Measurements from ENCODE around the gene CAPS2.

Gene CAPS2

DNA sequence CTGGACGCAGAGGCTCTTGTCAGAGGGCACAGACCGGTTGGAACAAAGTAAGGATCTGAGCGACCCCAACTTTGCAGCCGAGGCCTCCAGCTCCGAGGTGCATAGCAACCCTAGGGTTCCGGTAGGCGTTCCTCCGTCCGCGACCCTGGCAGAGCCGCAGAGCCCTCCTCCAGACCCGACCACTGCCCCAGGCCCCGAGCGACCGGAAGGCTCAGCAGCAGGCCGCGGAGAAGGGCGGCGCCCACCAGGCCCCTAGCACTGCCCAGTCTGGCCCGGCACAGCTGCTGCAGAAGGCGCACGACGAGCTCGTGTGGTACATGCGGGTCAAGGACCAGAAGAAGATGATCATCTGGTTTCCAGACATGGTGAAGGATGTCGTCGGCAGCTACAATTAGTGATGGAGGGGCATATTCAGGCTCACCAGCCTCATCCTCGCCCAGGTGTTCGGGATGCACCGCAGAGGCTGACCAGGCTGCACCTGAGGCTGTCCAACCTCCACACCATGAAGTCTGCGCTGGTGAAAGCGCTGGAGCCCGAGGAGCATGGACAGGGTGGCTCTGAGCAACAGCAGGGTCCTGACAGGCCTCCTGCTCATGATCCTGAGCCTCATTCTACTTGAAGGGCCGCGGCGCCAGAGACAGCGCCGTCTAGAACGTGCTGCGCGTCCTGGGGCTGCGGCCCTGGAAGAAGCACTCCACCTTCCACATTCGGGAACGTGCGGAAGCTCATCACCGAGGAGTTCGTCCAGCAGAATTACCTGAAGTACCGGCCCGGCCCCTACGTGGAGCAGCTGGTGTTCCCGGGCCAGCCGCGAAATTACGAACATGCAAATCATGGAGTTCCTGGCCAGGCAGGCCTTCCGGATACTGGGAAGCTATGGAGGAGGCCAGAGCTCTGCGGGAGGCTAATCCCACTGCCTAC lies 24.5 kb downstream of the CAPS2 start:
- DNase-seq (ENCODE audit: low read depth, low spot score) = no peak

DNA sequence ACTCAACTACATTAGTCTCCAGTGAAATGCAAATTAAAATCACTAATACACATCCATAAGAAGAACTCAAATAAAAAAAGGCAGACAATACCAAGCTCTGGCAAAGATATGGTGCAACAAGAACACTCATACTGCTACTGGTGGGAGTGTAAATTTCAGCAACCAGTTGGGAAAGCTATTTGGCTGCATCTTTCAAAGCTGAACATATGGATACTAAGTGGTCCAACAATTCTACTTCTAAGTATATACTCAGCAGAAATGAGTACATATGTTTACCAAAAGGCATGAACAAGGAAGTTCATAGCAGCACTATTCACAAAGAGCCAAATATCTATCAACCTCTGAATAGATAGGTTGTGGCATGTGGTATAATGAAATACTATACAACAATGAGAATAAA lies 27.3 kb downstream of the CAPS2 start:
- DNase-seq (ENCODE audit: low read depth, low spot score) = no peak

DNA sequence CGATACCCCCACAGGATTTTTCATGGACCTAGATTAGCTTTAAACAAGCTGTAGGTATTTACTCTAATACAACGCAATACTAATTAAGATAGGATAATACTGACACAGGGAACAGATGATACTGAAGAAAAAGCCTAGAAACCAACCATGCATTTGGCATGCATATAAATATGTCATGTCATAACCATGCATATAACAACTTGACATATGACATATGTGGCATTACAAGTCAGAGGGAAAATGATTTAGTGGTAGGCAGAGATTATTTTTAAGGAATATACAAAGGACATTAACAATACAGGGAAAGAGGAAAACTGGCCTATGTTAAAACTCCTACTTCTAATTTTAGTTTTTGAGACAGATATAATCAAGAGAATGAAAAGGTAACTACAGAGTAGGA lies 27.9 kb downstream of the CAPS2 start:
- DNase-seq (ENCODE audit: low read depth, low spot score) = no peak

DNA sequence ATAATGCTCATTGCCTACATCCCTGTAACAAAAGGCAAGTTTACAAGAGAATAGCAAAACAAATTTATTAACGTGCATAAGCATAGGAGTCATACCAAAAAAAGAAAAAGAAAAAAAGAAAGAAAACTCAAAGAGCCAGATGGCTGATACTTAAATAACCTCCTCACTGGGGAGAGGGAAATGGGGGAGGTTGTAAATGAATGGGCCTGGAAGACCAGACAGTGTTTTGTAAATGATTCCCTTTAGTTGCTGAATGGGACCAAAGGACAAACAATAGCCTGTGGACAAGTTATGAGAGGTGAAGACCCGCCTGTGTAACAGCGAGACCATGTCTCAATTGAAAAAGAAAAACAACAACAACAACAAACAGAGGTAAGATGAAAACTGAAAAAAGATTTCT lies 35.3 kb downstream of the CAPS2 start:
- DNase-seq (ENCODE audit: low read depth, low spot score) = no peak

DNA sequence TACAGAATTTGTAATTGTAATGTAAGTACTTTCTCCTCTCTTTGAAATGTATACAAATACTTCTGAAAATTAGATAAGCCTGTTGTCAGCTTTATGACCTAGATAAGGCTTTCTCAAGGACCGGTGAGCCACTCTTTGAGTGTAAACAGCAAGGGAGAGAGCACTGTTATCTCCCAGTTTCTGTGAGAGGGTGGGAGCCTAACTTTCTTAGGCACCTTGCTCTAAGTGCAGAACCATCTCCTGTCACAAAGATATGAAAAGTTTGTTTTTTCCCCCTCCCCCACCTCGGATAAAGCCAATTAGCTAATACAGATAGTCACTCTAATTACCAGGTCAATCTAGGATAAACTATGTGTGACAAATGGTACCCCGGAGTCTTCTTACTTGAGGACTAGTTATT lies 35.8 kb downstream of the CAPS2 start:
- DNase-seq (ENCODE audit: low read depth, low spot score) = no peak

DNA sequence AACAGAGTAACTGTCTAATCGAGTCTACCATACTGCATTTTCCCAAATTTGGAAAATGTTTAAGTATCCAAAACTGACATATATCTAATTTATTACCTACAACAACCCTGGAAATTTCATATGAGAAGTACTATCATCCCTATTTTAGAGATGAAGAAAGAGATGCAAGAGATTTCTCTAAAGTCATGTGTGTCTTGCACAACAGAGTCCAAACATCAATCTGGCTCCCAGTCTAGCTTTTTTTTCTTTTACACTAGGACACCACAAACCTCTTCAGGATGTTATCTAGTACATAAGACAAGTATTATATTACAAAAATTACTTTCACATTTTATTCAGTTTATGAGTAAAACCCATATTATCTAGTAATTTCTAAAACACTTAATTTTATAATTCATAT lies 39.1 kb downstream of the CAPS2 start:
- DNase-seq (ENCODE audit: low read depth, low spot score) = no peak

DNA sequence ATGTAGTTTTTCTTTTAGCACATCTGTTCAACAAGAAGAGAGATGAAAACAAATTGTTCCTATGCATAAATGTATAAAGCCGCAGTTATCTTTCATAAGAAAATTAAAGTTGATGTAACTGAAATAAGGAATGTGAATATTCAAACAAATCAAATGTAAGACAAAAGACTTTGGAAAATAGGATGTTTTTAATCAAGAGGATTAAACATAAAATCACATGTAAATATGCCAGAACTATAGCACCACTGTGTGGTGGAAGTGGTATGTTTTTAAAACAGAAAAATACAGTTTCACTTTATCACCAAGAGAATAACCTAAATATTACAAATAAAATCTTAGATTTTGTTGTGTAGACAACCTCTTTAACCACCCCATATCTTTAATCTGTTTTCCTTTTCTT lies 40.4 kb downstream of the CAPS2 start:
- DNase-seq (ENCODE audit: low read depth, low spot score) = no peak

DNA sequence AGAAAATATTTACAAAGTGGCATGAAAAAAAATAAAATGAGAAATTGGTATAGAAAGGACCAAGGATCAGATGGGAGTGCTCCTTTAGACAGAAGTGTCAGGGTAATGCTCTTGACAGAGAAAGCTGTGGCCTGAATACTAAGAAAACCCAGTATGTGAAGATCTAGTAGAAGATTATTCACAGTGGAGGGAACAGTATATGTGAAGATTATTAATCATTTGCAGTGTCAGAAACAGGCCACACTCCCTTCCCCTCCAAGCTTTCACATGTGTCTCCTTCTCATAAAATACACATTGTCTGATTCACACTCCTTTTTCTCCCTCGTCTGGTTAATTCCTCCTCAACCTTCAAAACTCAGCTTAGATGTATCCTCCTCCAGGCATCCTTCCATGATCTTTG lies 41.3 kb downstream of the CAPS2 start:
- DNase-seq (ENCODE audit: low read depth, low spot score) = no peak

DNA sequence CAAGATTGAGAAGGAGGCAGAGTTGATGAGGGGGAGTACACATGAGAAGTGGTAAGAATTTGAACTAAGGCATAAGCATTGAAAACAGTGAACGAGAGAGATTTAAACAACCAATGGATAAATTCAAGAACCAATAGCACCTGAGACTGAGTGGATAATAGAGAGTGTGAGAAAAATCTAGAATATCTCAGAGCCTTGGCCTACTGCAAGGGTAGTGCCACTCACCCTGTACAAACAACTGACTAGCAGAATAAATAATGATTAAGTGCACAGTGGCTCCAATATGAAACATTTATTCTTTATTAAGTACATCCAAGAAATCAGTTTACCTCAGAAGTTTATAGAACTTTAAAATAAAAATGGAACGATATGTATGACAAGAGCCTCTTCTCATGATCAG lies 54.4 kb downstream of the CAPS2 start:
- DNase-seq (ENCODE audit: low read depth, low spot score) = no peak

DNA sequence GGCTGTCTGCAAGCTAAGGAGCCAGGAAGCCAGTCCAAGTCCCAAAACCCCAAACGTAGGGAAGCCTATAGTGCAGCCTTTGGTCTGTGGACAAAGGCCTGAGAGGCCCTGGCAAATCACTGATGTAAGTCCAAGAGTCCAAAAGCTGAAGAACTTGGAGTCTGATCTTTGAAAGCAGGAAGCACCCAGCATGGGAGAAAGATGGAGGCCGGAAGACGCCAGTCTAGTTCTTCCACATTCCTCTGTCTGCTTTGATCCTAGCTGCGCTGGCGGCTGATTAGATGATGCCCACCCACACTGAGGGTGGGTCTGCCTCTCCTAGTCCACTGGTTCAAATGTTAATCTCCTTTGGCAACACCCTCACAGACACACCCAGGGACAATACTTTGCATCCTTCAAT lies 58.5 kb downstream of the CAPS2 start:
- no peak for DNase-seq (ENCODE audit: low read depth, low spot score)

DNA sequence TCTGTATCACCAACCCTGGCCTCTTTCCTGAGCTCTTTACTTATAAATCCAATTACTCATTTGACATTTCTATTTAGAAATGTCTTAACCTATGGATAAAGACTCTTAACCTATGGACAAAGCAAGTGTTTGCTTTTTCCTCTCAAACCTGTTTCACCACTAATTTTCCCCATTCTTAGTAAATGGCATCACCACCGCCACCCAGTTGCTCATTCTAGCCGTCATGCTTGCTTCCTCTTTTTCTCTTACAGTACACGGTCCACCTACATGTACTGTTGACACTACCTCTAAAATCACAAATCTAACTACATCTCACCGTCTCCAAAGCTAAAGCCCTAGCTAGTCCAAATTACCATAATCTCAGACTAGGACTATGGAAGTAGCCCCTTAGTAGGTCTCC lies 60.0 kb downstream of the CAPS2 start:
- no peak for DNase-seq (ENCODE audit: low read depth, low spot score)

DNA sequence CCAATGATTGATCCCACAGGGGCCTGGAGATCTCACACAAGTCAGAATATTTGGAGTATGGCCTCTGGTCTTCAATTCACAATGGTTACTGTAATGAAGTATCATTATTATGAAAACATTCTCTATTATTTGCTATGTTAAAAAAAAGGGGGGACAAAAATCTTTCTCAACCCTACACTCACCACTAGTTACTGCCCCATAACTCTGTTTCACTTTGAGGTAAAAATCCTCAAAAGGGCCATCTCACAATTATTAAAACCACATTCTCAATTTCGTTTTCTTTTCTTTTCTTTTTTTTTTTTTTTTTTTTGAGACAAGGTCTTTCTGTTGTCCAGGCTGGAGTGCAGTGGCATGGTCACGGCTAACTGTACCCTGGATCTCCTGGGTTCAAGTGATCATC lies 60.9 kb downstream of the CAPS2 start:
- DNase-seq (ENCODE audit: low read depth, low spot score) = no peak

DNA sequence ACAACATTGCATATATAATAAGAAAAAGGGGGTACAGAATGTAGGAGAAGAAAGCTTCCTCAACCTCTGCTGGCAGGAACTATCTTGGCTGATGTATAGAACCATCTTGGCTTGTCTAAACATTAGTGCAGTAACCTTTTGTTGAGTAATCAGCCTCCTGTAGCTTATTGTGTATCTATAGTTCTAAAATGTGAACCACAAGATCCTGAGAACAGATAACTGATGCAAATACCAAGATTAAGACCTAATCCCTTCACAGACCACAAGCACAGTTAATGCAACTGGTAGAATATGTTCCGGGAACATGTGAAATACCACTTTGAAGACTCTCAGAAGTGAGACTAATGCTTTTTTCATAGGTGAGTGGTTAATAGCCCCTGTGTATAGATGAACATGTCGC lies 69.8 kb downstream of the CAPS2 start:
- DNase-seq (ENCODE audit: low read depth, low spot score) = no peak

DNA sequence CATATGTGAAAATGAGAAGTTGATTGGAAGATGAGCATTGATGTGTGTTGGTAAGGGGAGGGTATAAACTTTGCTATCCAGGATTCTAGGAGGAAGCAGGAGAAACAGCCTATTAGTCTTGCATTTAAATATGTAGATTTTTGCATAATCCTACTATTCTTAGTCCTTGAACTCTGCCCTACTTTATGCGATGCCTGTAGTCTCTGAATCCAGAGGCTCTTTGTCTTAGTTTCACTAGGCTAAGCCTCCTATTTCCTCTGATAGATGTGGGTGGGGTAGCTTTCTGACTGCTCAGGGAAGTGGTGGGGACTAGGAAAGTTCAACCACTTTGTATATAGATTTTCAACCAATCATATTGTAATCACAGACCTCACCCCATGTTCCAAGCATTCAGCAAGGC lies 71.0 kb downstream of the CAPS2 start:
- no peak for DNase-seq (ENCODE audit: low read depth, low spot score)

DNA sequence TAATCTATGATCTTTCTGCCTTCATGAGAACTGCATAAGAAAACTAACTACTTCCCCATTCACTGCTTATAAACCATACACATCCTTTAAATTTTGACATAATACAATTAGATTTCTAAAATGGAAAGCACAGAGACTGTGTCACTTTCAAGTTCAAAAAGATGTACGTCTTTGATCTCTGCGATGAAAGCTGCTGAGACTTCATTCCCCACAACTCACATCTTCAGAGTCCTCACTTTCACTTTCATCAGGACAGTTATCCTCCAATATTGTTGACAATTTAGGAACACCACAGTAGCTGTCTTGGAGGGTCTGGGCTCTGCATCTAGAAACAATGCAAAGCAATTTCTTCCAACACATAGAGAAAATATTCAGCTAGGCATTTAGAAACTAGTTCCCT lies 72.6 kb downstream of the CAPS2 start:
- no peak for DNase-seq (ENCODE audit: low read depth, low spot score)

DNA sequence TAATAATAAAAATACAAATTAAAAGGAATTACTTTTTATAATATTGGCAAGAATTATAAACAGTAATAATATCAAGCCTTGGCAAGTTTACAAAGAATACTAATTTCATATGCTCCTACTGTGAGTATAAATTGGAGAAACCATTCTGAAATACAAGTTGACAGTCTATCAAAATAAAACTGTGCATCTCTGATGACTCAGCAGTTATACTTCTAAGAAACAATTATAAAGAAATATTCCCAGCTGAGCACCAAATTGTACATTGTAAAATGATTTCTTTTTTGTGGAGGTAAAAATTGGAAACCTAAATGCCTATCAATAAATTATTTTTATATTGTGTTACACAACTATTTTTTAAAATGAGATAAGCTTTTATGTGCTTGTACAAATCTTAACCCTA lies 85.0 kb downstream of the CAPS2 start:
- no peak for DNase-seq (ENCODE audit: low read depth, low spot score)

DNA sequence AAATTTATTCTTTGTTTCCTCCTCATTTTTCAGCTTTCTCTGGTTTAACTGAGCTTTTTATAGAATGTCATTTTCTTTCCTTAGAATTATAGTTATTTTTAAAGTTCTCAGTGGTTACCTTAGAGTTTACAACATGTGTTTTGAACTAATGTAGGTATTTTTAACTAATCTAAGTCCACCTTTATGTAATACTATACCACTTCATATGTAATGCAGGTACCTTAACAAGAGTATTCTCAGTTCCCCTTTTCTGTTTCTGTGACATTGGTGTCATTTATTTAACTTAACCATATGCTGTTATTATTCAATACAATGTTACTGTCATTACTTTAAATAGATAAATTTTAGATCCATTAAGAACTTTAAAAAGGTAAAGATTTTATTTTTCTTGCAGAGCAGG lies 90.1 kb downstream of the CAPS2 start:
- DNase-seq (ENCODE audit: low read depth, low spot score) = no peak

DNA sequence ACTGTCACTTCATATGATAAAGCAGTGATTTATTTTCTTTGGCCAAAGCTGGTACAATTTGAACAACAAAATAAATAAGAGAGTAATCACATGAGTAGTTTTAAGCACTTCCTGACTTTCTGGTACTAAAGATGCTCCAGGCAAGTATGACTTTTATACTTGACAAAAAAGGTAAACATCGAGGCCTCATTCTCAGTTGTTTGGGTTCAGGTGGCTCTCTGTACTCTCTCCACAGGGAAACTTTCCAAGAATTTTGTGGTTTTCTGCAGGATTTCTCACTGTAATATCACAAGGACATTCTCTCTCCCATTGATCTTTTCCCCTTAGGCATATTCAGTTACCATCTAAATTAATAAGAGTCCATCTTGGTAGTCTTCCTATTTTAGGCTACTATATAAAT lies 93.9 kb downstream of the CAPS2 start:
- DNase-seq (ENCODE audit: low read depth, low spot score) = no peak

DNA sequence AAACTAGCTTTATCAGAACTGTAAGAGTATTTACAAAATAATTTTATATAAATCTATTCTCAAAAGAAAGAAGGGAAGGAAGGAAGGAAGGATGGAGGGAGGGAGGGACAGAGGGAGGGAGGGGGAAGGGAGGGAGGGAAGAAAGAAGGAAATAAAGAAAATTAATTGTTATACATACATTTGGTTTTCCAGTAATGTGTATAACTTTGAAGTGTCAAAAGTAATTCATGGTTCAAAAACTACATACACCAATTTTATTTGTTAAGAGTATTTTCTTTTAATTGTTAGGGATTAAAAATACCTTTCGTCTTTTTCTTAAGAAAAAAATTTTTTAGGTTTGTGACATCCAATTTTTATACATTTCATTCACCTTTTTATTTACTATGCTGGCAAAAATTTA lies 103.0 kb downstream of the CAPS2 start:
- DNase-seq (ENCODE audit: low read depth, low spot score) = no peak

Data from iPS DF 19.7 (cell line).